Neural cell (in vitro differentiated cells): ENCODE data around the gene DNAJC15.

Source experiments
- EZH2 ChIP-seq: fragments of 200-600, 300-800 bp; shearing (Covaris generic), sonication (generic); IDR thresholded peaks from 2 replicates; pipeline ENCODE4 v1.6.1; 2014; ENCODE audit warnings: antibody characterized with exemption, low read length, borderline replicate concordance, mild to moderate bottlenecking; ENCODE audit not compliant: insufficient read depth, poor library complexity, severe bottlenecking
- MXI1 ChIP-seq: fragments of 450-650 bp; conservative IDR thresholded peaks from 2 replicates; pipeline ENCODE4 v1.6.1; 2014; ENCODE audit warnings: antibody characterized with exemption, mild to moderate bottlenecking; ENCODE audit not compliant: poor library complexity, severe bottlenecking
- POLR2AphosphoS5 ChIP-seq: IDR thresholded peaks from 2 replicates; pipeline ENCODE4 v1.6.1; 2012
- RAD21 ChIP-seq: fragments of 450-650 bp; conservative IDR thresholded peaks from 2 replicates; pipeline ENCODE4 v1.6.1; 2014; ENCODE audit warnings: antibody characterized with exemption, mild to moderate bottlenecking, moderate library complexity
- SMC3 ChIP-seq: fragments of 450-650 bp; conservative IDR thresholded peaks from 2 replicates; pipeline ENCODE4 v1.6.1; 2014; ENCODE audit warnings: antibody characterized with exemption, mild to moderate bottlenecking, moderate library complexity; ENCODE audit not compliant: poor library complexity
- TF ChIP-seq, protein P1 (sequence below): fragments of 450-650 bp; IDR thresholded peaks from 2 replicates; pipeline ENCODE4 v1.5.1; 2014; ENCODE audit warnings: antibody characterized with exemption, mild to moderate bottlenecking, moderate library complexity; ENCODE audit not compliant: poor library complexity, severe bottlenecking
- TF ChIP-seq, protein P2 (sequence below): IDR thresholded peaks from 2 replicates; pipeline ENCODE4 v1.6.1; 2012; ENCODE audit warnings: borderline replicate concordance

DNA sequence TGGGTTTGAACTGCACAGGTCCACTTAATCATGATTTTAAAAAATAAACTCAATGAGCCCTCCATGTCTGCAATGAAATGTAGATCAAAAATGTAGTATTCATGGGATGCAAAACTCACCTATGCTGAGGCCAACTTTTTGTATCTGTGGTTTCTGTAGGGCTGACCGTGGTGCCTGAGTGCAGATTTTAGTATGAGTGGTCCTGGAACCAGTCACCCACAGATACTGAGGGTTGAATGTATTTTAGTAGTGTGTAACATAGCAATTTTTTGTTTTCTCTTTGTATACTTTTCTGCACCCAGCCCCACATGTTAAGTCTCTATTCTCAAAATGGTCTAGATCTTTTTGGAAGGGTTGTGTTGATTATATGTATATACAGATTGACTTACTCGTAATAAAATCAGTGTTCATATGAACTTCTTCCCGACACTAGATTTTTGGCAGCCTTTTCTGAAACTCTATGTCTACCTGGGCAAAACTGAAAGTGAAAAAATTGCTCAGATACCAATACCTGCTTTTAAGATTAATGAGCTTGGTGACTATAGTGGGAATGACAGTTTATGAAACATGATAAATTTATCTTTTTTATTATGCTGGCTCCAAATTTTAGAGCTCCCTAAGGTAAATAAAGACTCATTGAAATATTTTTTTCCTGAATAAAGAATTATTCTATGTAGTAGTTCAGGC lies 51.6 kb downstream of the DNAJC15 start:
- TF ChIP-seq, protein P1, sequence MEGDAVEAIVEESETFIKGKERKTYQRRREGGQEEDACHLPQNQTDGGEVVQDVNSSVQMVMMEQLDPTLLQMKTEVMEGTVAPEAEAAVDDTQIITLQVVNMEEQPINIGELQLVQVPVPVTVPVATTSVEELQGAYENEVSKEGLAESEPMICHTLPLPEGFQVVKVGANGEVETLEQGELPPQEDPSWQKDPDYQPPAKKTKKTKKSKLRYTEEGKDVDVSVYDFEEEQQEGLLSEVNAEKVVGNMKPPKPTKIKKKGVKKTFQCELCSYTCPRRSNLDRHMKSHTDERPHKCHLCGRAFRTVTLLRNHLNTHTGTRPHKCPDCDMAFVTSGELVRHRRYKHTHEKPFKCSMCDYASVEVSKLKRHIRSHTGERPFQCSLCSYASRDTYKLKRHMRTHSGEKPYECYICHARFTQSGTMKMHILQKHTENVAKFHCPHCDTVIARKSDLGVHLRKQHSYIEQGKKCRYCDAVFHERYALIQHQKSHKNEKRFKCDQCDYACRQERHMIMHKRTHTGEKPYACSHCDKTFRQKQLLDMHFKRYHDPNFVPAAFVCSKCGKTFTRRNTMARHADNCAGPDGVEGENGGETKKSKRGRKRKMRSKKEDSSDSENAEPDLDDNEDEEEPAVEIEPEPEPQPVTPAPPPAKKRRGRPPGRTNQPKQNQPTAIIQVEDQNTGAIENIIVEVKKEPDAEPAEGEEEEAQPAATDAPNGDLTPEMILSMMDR: no peak
- TF ChIP-seq, protein P2, sequence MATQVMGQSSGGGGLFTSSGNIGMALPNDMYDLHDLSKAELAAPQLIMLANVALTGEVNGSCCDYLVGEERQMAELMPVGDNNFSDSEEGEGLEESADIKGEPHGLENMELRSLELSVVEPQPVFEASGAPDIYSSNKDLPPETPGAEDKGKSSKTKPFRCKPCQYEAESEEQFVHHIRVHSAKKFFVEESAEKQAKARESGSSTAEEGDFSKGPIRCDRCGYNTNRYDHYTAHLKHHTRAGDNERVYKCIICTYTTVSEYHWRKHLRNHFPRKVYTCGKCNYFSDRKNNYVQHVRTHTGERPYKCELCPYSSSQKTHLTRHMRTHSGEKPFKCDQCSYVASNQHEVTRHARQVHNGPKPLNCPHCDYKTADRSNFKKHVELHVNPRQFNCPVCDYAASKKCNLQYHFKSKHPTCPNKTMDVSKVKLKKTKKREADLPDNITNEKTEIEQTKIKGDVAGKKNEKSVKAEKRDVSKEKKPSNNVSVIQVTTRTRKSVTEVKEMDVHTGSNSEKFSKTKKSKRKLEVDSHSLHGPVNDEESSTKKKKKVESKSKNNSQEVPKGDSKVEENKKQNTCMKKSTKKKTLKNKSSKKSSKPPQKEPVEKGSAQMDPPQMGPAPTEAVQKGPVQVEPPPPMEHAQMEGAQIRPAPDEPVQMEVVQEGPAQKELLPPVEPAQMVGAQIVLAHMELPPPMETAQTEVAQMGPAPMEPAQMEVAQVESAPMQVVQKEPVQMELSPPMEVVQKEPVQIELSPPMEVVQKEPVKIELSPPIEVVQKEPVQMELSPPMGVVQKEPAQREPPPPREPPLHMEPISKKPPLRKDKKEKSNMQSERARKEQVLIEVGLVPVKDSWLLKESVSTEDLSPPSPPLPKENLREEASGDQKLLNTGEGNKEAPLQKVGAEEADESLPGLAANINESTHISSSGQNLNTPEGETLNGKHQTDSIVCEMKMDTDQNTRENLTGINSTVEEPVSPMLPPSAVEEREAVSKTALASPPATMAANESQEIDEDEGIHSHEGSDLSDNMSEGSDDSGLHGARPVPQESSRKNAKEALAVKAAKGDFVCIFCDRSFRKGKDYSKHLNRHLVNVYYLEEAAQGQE: no peak
- TF ChIP-seq EZH2: no peak
- TF ChIP-seq MXI1: no peak
- TF ChIP-seq RAD21: no peak
- TF ChIP-seq SMC3: no peak
- TF ChIP-seq POLR2AphosphoS5: no peak
